Epidermal melanocyte (primary cell): Measurements from ENCODE around the gene UGT2A2.

ENCODE experiments used
- DNase-seq: peaks from one replicate; pipeline ENCODE4 v3.0.0; 2011; ENCODE audit warnings: low spot score; ENCODE audit not compliant: insufficient read length

The UGT2A2 gene

DNA sequence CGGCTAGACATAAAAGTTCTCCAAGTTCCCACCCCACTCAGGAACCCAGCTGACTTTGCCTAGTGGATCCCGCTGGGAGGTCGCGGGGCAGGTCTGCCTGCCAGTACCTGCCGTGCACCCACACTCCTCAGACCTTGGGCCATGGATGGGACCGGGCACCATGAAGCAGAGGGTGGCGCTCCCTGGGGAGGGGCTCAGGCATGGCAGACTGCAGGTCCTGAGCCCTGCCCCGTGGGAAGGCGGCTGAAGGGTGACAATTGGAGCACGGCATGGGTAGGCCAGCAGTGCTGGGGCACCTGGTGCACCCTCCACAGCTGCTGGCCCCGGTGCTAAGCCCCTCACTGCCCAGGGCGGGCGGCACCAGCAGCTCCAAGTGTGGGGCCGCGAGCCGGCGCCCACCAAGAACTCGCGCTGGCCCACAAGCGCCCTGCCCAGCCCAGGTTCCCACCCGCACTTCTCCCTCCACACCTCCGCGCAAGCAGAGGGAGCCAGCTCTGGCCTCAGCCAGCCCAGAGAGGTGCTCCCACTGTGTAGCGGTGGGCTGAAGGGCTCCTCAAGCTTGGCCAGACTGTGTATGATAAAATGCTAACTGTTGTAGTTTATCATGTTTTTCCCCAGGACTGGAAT, 63.1 kb downstream of the UGT2A2 start:
- DNase-seq = no peak

GRCh38 chr4:69568787-69569186, 70.7 kb downstream of the UGT2A2 start:
- DNase-seq = no peak

- DNase-seq = no peak
Observed at GRCh38 chr4:69563424-69563823, 76.0 kb downstream of the UGT2A2 start.

- DNase-seq = no peak
Observed at GRCh38 chr4:69549651-69550050, 89.8 kb downstream of the UGT2A2 start.

DNA sequence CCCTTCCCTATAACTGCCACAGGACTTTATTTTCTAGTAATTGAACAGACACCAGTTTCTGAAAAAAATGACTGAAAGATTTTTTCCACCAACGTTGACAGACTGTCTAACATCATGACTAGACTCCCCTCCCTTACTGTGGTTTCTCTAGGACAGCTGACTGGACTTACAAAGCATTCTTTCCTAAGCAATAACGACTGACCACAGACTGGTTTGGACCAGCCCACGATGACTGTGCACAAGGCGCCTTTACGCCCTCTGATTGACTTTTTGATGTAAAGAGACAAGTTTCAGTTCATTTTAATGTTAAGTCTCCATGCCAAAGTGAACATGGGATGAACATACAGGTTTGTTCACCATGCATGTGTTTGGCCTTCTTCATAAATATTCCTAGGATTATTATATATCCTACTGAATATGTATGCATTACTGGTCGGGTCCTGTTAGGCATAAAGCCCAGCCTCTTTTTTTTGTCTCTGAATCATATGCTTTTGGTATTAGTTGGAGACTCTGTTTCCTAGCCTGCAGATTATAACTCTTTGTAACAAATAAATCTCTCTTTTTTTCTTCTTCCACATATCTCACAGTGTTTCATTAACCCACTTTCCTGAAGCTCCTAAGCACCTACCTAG, 93.2 kb downstream of the UGT2A2 start:
- DNase-seq = no peak
